Measurements from ENCODE around the gene SH2D7.
"Not testable (repeated sequence)": the region's sequence is repeated elsewhere in the genome, so short reads cannot be mapped to it uniquely, and the experiment has no call there.

SH2D7 gene

GRCh38 chr15:78146425-78147154 lies 54.2 kb downstream of the SH2D7 start:
- no peak for DNase-seq

- no peak for DNase-seq
Observed at GRCh38 chr15:78147566-78147965, 55.2 kb downstream of the SH2D7 start.

- no peak for DNase-seq
Observed at GRCh38 chr15:78148392-78149067, 56.2 kb downstream of the SH2D7 start.

GRCh38 chr15:78149068-78149804 lies 56.9 kb downstream of the SH2D7 start, which contains the start of gene IDH3A:
Gene IDH3A (plus strand): TSS chr15:78149362. CDS start chr15:78149404, 42 bp downstream.
- peak; percentile 100 for DNase-seq

- DNase-seq = no peak
Observed at GRCh38 chr15:78149805-78150751, 57.7 kb downstream of the SH2D7 start.

- not testable (repeated sequence) for DNase-seq
Observed at GRCh38 chr15:78151075-78151474, 58.7 kb downstream of the SH2D7 start.
